IMR-90 (cell line): ENCODE measurements around the gene FCMR. TPM values are rescaled to one million over a fixed set of nuclear protein-coding genes. Genes with fewer than 3 reads are reported as not detected.

ENCODE experiments used
- ATAC-seq: fragments of 200-7000 bp; cut with Tn5 transposase; 2 replicates; pipeline ENCODE4 v1.9.1; 2020; ENCODE audit warnings: low read depth, mild to moderate bottlenecking, moderate library complexity
- BruUV-seq: library from RNA; stranded (reverse); fragments of 400-500 nt; replicated peaks from 2 replicates; lab custom pipeline; 2021; lab: Mats Ljungman, UMichigan
- CTCF ChIA-PET: fragments of 300-600 bp; formaldehyde crosslinking; extraction: SDS; loops from one replicate; lab custom pipeline; 2021; ENCODE audit warnings: antibody characterized with exemption; lab: Yijun Ruan, JAX
- POLR2A ChIA-PET: fragments of 300-600 bp; sonication (Branson Sonifier 250); formaldehyde crosslinking; loops from one replicate; lab custom pipeline; 2022; ENCODE audit warnings: antibody characterized with exemption; ENCODE audit not compliant: unreplicated experiment; lab: Charles Lee
- DNase-seq: peaks from one replicate; pipeline ENCODE4 v3.0.0; 2013
- H2AFZ ChIP-seq: replicated peaks from 2 replicates; pipeline ENCODE3; 2013; ENCODE audit warnings: low read length, mild to moderate bottlenecking; ENCODE audit not compliant: poor library complexity
- H2AK5ac ChIP-seq: 2 replicates; pipeline ENCODE4 v1.6.1; 2013; ENCODE audit warnings: low read depth, low read length, inconsistent platforms
- H2AK9ac ChIP-seq: replicated peaks from 2 replicates; pipeline ENCODE3; 2013; ENCODE audit warnings: mild to moderate bottlenecking, low read depth, low read length, moderate library complexity; ENCODE audit not compliant: poor library complexity
- H2BK120ac ChIP-seq: 2 replicates; pipeline ENCODE4 v1.6.1; 2013; ENCODE audit warnings: low read depth, low read length, inconsistent platforms
- H2BK15ac ChIP-seq: 3 replicates; pipeline ENCODE4 v1.6.1; 2013; ENCODE audit warnings: low read depth, low read length, inconsistent platforms
- H2BK20ac ChIP-seq: 2 replicates; pipeline ENCODE4 v1.6.1; 2013; ENCODE audit warnings: low read depth, mild to moderate bottlenecking, inconsistent platforms, low read length, moderate library complexity
- H2BK5ac ChIP-seq: 2 replicates; pipeline ENCODE4 v1.6.1; 2013; ENCODE audit warnings: mild to moderate bottlenecking, low read depth, low read length, inconsistent platforms; ENCODE audit not compliant: poor library complexity, severe bottlenecking
- H3K14ac ChIP-seq: replicated peaks from 2 replicates; pipeline ENCODE4 v1.6.1; 2013; ENCODE audit warnings: low read depth, low read length, inconsistent platforms
- H3K18ac ChIP-seq: 2 replicates; pipeline ENCODE4 v1.6.1; 2013; ENCODE audit warnings: low read depth, low read length, control low read depth
- H3K23ac ChIP-seq: 2 replicates; pipeline ENCODE4 v1.6.1; 2013; ENCODE audit warnings: low read depth, low read length, inconsistent platforms
- H3K27ac ChIP-seq: 2 replicates; pipeline ENCODE4 v1.5.1; 2013; ENCODE audit warnings: mild to moderate bottlenecking, control low read depth, low read length; ENCODE audit not compliant: insufficient read depth
- H3K27me3 ChIP-seq: 2 replicates; pipeline ENCODE4 v1.6.1; 2013; ENCODE audit warnings: low read length; ENCODE audit not compliant: control insufficient read depth, insufficient read depth
- H3K36me3 ChIP-seq: 2 replicates; pipeline ENCODE4 v1.6.1; 2013; ENCODE audit warnings: low read length, mixed read lengths; ENCODE audit not compliant: control insufficient read depth, insufficient read depth
- H3K4ac ChIP-seq: 2 replicates; pipeline ENCODE4 v1.6.1; 2013; ENCODE audit warnings: low read depth, low read length, inconsistent platforms
- H3K4me1 ChIP-seq: 2 replicates; pipeline ENCODE4 v1.6.1; 2013; ENCODE audit warnings: low read length, mixed read lengths; ENCODE audit not compliant: control insufficient read depth, insufficient read depth
- H3K4me2 ChIP-seq: 2 replicates; pipeline ENCODE4 v1.6.1; 2013; ENCODE audit warnings: low read depth, mild to moderate bottlenecking, control low read depth, low read length, moderate library complexity
- H3K4me3 ChIP-seq: 2 replicates; pipeline ENCODE4 v1.5.1; 2013; ENCODE audit warnings: low read depth, mild to moderate bottlenecking, control low read depth, low read length, moderate library complexity; ENCODE audit not compliant: insufficient read depth
- H3K56ac ChIP-seq: 2 replicates; pipeline ENCODE4 v1.6.1; 2013; ENCODE audit warnings: low read length, inconsistent platforms; ENCODE audit not compliant: insufficient read depth; ENCODE audit errors: extremely low read depth
- H3K79me1 ChIP-seq, 2 experiments: 2 replicates each; pipeline ENCODE4 v1.6.1; 2013; ENCODE audit warnings: low read length in 2 of 2, inconsistent platforms in 1 of 2, low read depth in 1 of 2
- H3K9ac ChIP-seq: 2 replicates; pipeline ENCODE4 v1.6.1; 2013; ENCODE audit warnings: low read depth, low read length, control low read depth
- H3K9me1 ChIP-seq: 2 replicates; pipeline ENCODE4 v1.6.1; 2013; ENCODE audit warnings: low read length, inconsistent platforms; ENCODE audit not compliant: insufficient read depth
- H3K9me3 ChIP-seq: 2 replicates; pipeline ENCODE4 v1.6.1; 2013; ENCODE audit warnings: low read length; ENCODE audit not compliant: control insufficient read depth, insufficient read depth
- H4K20me1 ChIP-seq: 2 replicates; pipeline ENCODE4 v1.6.1; 2013; ENCODE audit warnings: low read length, inconsistent platforms; ENCODE audit not compliant: insufficient read depth
- H4K5ac ChIP-seq: 2 replicates; pipeline ENCODE4 v1.6.1; 2013; ENCODE audit warnings: mild to moderate bottlenecking, low read depth, low read length, control low read depth
- H4K8ac ChIP-seq, 2 experiments: 2 replicates each; pipeline ENCODE4 v1.6.1; 2013; ENCODE audit warnings: low read depth in 2 of 2, low read length in 2 of 2, control low read depth in 1 of 2, inconsistent platforms in 1 of 2
- H4K91ac ChIP-seq: 2 replicates; pipeline ENCODE4 v1.6.1; 2013; ENCODE audit warnings: low read depth, low read length, inconsistent platforms; ENCODE audit not compliant: insufficient read depth
- CHD1 ChIP-seq: IDR thresholded peaks from 2 replicates; pipeline ENCODE4 v1.6.1; 2012; ENCODE audit warnings: low read depth, low read length, improper control_type of control experiment
- FOS ChIP-seq: fragments of 150-350 bp; IDR thresholded peaks from 2 replicates; pipeline ENCODE4 v1.6.1; 2016; ENCODE audit warnings: low read depth, low read length
- RFX5 ChIP-seq: IDR thresholded peaks from 2 replicates; pipeline ENCODE4 v1.8.0; 2012; ENCODE audit warnings: low read depth, mild to moderate bottlenecking, low read length, moderate library complexity
- WGBS, 2 experiments: methylation state at CpG; one replicate each; pipeline versions ENCODE4 v1.1.5 to v1.1.7; 2013; ENCODE audit warnings: missing lambda C conversion rate in 2 of 2; ENCODE audit not compliant: insufficient read length in 1 of 2; ENCODE audit errors: extremely low coverage in 2 of 2; 5-methylcytosine and 5-hydroxymethylcytosine counted together
- dilution Hi-C: fragments of 300-500 bp; cut with HindIII; formaldehyde crosslinking; loops from one replicate; pipeline ENCODE4 v1.14.3; 2018; ENCODE audit warnings: low sequenced_read_pairs; ENCODE audit not compliant: unreplicated experiment
- in situ Hi-C: fragments of 300-500 bp; cut with MboI; formaldehyde crosslinking; loops from 3 replicates; pipeline ENCODE4 v1.14.3; 2019; ENCODE audit warnings: low sequenced_read_pairs, inconsistent platforms, mixed read lengths
- intact Hi-C: fragments of 100-400 bp; cut with micrococcal nuclease; formaldehyde crosslinking; loops from 2 replicates; pipeline ENCODE4 v1.10.0; 2022
- polyA plus RNA-seq, 3 experiments: library from polyadenylated mRNA; depleted of rRNA; stranded (reverse); fragments of >200 nt; gene quantifications; 2 replicates each; pipeline ENCODE4 v1.2.3, GENCODE V29; 2012; ENCODE audit warnings: low replicate concordance in 1 of 3
- total RNA-seq: library from RNA; depleted of rRNA; stranded (reverse); fragments of >200 nt; gene quantifications from 2 replicates; pipeline ENCODE4 v1.2.3, GENCODE V29; 2012

The FCMR gene
- total and polyA plus RNA-seq, 2 of the 4 experiments (the other 2 are of a cell fraction): 0.09 TPM; not detected in 1

DNA sequence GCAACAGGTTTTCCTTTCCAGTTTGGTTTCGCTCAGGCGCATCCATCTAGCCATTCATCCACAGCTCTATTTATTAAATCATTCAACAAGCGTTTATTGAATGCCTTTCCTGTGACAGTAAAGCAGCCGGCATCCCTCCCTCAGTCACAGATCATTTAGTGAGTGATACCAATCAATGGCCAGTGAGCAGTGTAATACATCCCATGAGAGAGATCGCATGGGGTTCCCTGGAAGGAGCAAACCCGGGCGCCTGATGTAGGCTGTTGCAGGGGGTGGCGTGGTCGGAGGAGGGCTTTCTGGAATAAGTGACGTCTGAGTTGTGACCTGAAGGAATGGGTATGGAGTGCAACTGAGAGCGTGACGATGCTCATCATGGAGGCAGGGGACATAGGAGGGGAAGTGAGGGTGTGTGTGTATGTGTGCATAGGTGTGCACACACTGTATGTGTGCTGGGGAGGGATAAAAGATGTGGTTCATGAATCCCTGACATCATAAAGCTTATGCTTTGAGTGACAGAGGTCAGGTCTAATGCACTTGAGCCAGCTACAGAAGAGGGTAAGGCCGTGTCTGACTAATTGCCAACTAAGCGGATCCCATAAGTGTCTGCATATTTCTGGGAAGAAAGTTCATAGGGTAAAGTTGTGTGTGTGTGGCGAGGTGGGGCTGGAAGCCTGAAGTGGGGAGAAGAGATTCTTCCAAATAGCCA lies 6.6 kb downstream of the FCMR start (continued):
- TF ChIP-seq FOS: no peak

DNA sequence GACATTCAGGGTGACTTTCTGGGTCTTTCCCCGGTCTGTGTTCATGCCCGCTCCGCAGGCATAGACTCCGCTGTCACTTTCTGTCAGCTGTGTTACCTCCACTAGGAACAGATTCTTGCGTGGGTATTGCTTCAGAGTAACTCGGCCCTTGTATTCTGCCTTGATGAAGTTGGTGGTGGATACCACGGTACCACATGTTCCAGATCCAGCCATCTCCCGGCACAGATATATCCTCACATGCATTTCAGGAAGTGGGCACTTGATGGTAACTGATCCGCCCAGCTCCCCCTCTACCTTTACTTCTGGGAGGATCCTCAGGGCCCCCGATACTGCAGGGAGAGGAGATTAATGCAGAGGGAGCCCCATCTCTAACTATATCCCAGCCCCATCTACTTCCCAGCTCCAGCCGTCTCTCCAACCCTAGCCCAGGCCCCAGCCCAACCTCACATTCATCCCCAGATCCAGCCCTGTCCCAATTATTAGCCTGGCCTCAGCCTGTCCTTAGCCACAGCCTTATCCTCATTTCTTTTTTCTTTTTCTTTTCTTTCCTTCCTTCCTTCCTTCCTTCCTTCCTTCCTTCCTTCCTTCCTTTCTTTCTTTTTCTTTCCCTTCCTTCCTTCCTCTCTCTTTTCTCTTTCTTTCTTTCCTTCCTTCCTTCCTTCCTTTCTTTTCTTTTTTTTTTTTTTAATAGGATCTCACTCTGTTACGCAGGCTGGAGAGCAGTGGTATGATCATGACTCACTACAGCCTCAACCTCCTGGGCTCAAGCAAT lies 7.8 kb downstream of the FCMR start:
- H3K9ac ChIP-seq: no peak overlapping the region
- H3K23ac ChIP-seq: no peak overlapping the region
- H3K56ac ChIP-seq: no peak overlapping the region
- no peak overlapping the region for H4K91ac ChIP-seq
- no peak overlapping the region for H4K5ac ChIP-seq
- no peaks in the 10 kb centered on the region for H4K20me1 ChIP-seq
- H3K36me3 ChIP-seq: no peaks in the 10 kb centered on the region
- H3K4me1 ChIP-seq: peaks cover 3% of the 10 kb centered on the region
- WGBS, 2 experiments: 60% methylated on average over 2 of the region's 12 CpGs; no CpG with 5 or more reads in 1 of the 2 experiments
- POLR2A ChIA-PET: no interaction called here
- H3K4ac ChIP-seq: no peak overlapping the region
- H3K9me3 ChIP-seq: no peaks in the 10 kb centered on the region
- no peak overlapping the region for H3K14ac ChIP-seq
- no peak overlapping the region for H2AFZ ChIP-seq
- H3K27me3 ChIP-seq: peaks cover 41% of the 10 kb centered on the region
- TF ChIP-seq RFX5 (no peak), CHD1 (no peak)
- H2BK15ac ChIP-seq: no peak overlapping the region
- CTCF ChIA-PET: no interaction called here
- no peak overlapping the region for H3K4me3 ChIP-seq
- no peak for ATAC-seq
- no peak overlapping the region; the same call in 1 of the 2 replicates for H2AK5ac ChIP-seq
- intact Hi-C loops (loop anchor here (2.0 to 10.0 kb wide), 4 partner anchors 161 to 491 kb away; no protein-coding TSS in a partner anchor), dilution Hi-C loops (no loop called here), in situ Hi-C loops (loop anchor here (5.0 to 10.0 kb wide), 4 partner anchors 107 to 429 kb away; partner anchors contain the start of gene EIF2D)
- peaks cover 2% of the 10 kb centered on the region; the same call in 1 of the 2 replicates for H3K9me1 ChIP-seq
- H2AK9ac ChIP-seq: no peak overlapping the region
- H3K79me1 ChIP-seq: no peaks in the 10 kb centered on the region
- H2BK120ac ChIP-seq: no peak overlapping the region
- no peak overlapping the region for H3K4me2 ChIP-seq
- H4K8ac ChIP-seq: no peak overlapping the region
- no peak overlapping the region for H3K27ac ChIP-seq
- H3K18ac ChIP-seq: no peak overlapping the region
- no TSS peak for BruUV-seq
- H2BK20ac ChIP-seq: no peak overlapping the region
- no peak for DNase-seq
- no peak overlapping the region for H2BK5ac ChIP-seq
